SU-DHL-6 (cell line): Measurements from ENCODE around the gene PLK2.

ENCODE experiments used
- H2AFZ ChIP-seq: fragments of 200-600 bp; sonication (generic); 2 replicates; pipeline ENCODE4 v1.6.1; 2014; ENCODE audit warnings: low read depth, mild to moderate bottlenecking, moderate library complexity, mixed read lengths, antibody characterized with exemption, low read length; ENCODE audit not compliant: severe bottlenecking
- H3F3A ChIP-seq: fragments of 200-600 bp; shearing (Covaris generic); 2 replicates; pipeline ENCODE4 v1.6.0; 2016; ENCODE audit warnings: antibody characterized with exemption, mild to moderate bottlenecking; ENCODE audit not compliant: insufficient read depth
- H3K27ac ChIP-seq: fragments of 200-600 bp; sonication (generic); 2 replicates; pipeline ENCODE4 v1.5.1; 2016; ENCODE audit warnings: low read depth, mild to moderate bottlenecking, low read length, moderate library complexity, mixed read lengths
- H3K27me3 ChIP-seq: fragments of 200-600 bp; sonication (generic), shearing (Covaris generic); 2 replicates; pipeline ENCODE4 v1.6.0; 2014; ENCODE audit warnings: mild to moderate bottlenecking, low read length
- H3K36me3 ChIP-seq: fragments of 200-600 bp; sonication (generic); 2 replicates; pipeline ENCODE4 v1.6.1; 2014; ENCODE audit warnings: mild to moderate bottlenecking, low read length, mixed read lengths
- H3K4me2 ChIP-seq: fragments of 300-600, 200-600 bp; shearing (Covaris generic), sonication (generic); 2 replicates; pipeline ENCODE4 v1.6.0; 2014; ENCODE audit warnings: low read length, low read depth, mild to moderate bottlenecking; ENCODE audit not compliant: poor library complexity, severe bottlenecking
- H3K4me3 ChIP-seq: fragments of 200-600 bp; sonication (generic); 2 replicates; pipeline ENCODE4 v1.5.1; 2014; ENCODE audit warnings: antibody characterized with exemption, low read length, mild to moderate bottlenecking, mixed read lengths; ENCODE audit not compliant: insufficient read depth, poor library complexity, severe bottlenecking
- H3K79me2 ChIP-seq: fragments of 200-600 bp; sonication (generic); 2 replicates; pipeline ENCODE4 v1.6.1; 2014; ENCODE audit warnings: mild to moderate bottlenecking, low read length, moderate library complexity; ENCODE audit not compliant: insufficient read depth
- H3K9ac ChIP-seq: fragments of 200-600 bp; sonication (generic); 2 replicates; pipeline ENCODE4 v1.7.0; 2014; ENCODE audit warnings: mild to moderate bottlenecking, low read length
- H3K9me2 ChIP-seq: fragments of 200-600 bp; sonication (generic); replicated peaks from 2 replicates; pipeline ENCODE4 v1.6.1; 2014; ENCODE audit warnings: low read length; ENCODE audit not compliant: insufficient read depth
- H3K9me3 ChIP-seq: fragments of 200-600 bp; sonication (generic); 2 replicates; pipeline ENCODE4 v1.6.1; 2014; ENCODE audit warnings: low read length, mixed read lengths; ENCODE audit not compliant: insufficient read depth
- H4K20me1 ChIP-seq: fragments of 200-600 bp; sonication (generic); 2 replicates; pipeline ENCODE4 v1.6.1; 2014; ENCODE audit warnings: low read depth, mild to moderate bottlenecking, antibody characterized with exemption, low read length, moderate library complexity, mixed read lengths
- CTCF ChIP-seq: fragments of 200-600 bp; sonication (generic); IDR thresholded peaks from one replicate; pipeline ENCODE4 v1.5.1; 2017; ENCODE audit warnings: antibody characterized with exemption, mild to moderate bottlenecking, low read length, moderate library complexity; ENCODE audit not compliant: insufficient read depth, poor library complexity, severe bottlenecking
- EZH2phosphoT487 ChIP-seq: fragments of 200-600 bp; sonication (generic), shearing (Covaris generic); conservative IDR thresholded peaks from 2 replicates; pipeline ENCODE4 v1.6.1; 2018; ENCODE audit warnings: mild to moderate bottlenecking, antibody characterized with exemption, low read length, moderate library complexity, mixed read lengths

The PLK2 gene

GRCh38 chr5:58491216-58491892 lies 31.5 kb upstream of the PLK2 start, which contains the start of gene GAPT:
GAPT (plus strand) TSS chr5:58491435; CDS start chr5:58494537, 3,102 bp downstream.
- Histone ChIP-seq H2AFZ (peak within 1 kb of the TSS; percentile 52), H3K9me2 (no peaks in the 10 kb centered on the region), H4K20me1 (no peaks in the 10 kb centered on the region), H3K9ac (peak within 1 kb of the TSS; percentile 47), H3K79me2 (no peaks in the 10 kb centered on the region), H3K4me2 (peak within 1 kb of the TSS; percentile 91), H3K27ac (peak within 1 kb of the TSS; percentile 57), H3K36me3 (no peaks in the 10 kb centered on the region), H3F3A (no peaks in the 10 kb centered on the region), H3K27me3 (no peaks in the 10 kb centered on the region), H3K4me3 (peak within 1 kb of the TSS; percentile 54), H3K9me3 (no peaks in the 10 kb centered on the region)
- TF ChIP-seq EZH2phosphoT487: no peak
- TF ChIP-seq CTCF: no peak

- Histone ChIP-seq H3K4me3 (no peak overlapping the region), H3K36me3 (no peaks in the 10 kb centered on the region), H3K9ac (no peak overlapping the region), H3F3A (no peaks in the 10 kb centered on the region), H3K9me2 (no peaks in the 10 kb centered on the region), H3K79me2 (no peaks in the 10 kb centered on the region), H4K20me1 (no peaks in the 10 kb centered on the region), H2AFZ (peak overlapping the region; percentile 52), H3K4me2 (peak overlapping the region; percentile 91), H3K9me3 (no peaks in the 10 kb centered on the region), H3K27ac (peak overlapping the region; percentile 57), H3K27me3 (no peaks in the 10 kb centered on the region)
- TF ChIP-seq CTCF: no peak
These were observed 30.6 kb upstream of the PLK2 start for GRCh38 chr5:58490402-58491050.

- no peak overlapping the region for H3K4me2 ChIP-seq
- H3K9me3 ChIP-seq: no peaks in the 10 kb centered on the region
- H3K9me2 ChIP-seq: no peaks in the 10 kb centered on the region
- H3K27ac ChIP-seq: no peak overlapping the region
- no peak overlapping the region for H2AFZ ChIP-seq
- H4K20me1 ChIP-seq: no peaks in the 10 kb centered on the region
- no peak overlapping the region for H3K9ac ChIP-seq
- H3F3A ChIP-seq: no peaks in the 10 kb centered on the region
- no peak overlapping the region for H3K4me3 ChIP-seq
- no peaks in the 10 kb centered on the region for H3K27me3 ChIP-seq
- no peaks in the 10 kb centered on the region for H3K36me3 ChIP-seq
- no peak for TF ChIP-seq CTCF
- TF ChIP-seq EZH2phosphoT487: no peak
- no peaks in the 10 kb centered on the region for H3K79me2 ChIP-seq
These were observed 26.4 kb upstream of the PLK2 start for GRCh38 chr5:58486290-58486689.
